Mesendoderm (in vitro differentiated cells): ENCODE results near the gene TTLL12.

ENCODE experiments used
- DNase-seq: peaks from one replicate; pipeline ENCODE4 v3.0.0; 2013
- H2AK5ac ChIP-seq: 2 replicates; pipeline ENCODE4 v1.6.1; 2013; ENCODE audit warnings: low read length, inconsistent platforms
- H2BK120ac ChIP-seq: 2 replicates; pipeline ENCODE4 v1.6.1; 2013; ENCODE audit warnings: low read depth, mild to moderate bottlenecking, low read length, moderate library complexity, mixed read lengths
- H2BK15ac ChIP-seq: replicated peaks from 2 replicates; pipeline ENCODE4 v1.6.1; 2013; ENCODE audit warnings: low read depth, mild to moderate bottlenecking, moderate library complexity
- H2BK5ac ChIP-seq: 2 replicates; pipeline ENCODE4 v1.6.1; 2013; ENCODE audit warnings: low read length, inconsistent platforms
- H3K18ac ChIP-seq: 2 replicates; pipeline ENCODE4 v1.6.1; 2013; ENCODE audit warnings: mild to moderate bottlenecking, low read length, mixed read lengths
- H3K23ac ChIP-seq: one replicate; pipeline ENCODE4 v1.6.1; 2013; ENCODE audit warnings: low read length
- H3K27ac ChIP-seq: 2 replicates; pipeline ENCODE4 v1.5.1; 2013; ENCODE audit warnings: low read depth, mild to moderate bottlenecking, inconsistent platforms, low read length, moderate library complexity
- H3K27me3 ChIP-seq: 2 replicates; pipeline ENCODE4 v1.6.1; 2013; ENCODE audit warnings: low read length, control low read depth, mild to moderate bottlenecking, inconsistent platforms; ENCODE audit not compliant: insufficient read depth, poor library complexity
- H3K36me3 ChIP-seq: 2 replicates; pipeline ENCODE4 v1.6.1; 2013; ENCODE audit warnings: low read length, inconsistent platforms; ENCODE audit not compliant: control insufficient read depth, insufficient read depth
- H3K4ac ChIP-seq: one replicate; pipeline ENCODE4 v1.6.1; 2013; ENCODE audit warnings: low read depth, mild to moderate bottlenecking, low read length, moderate library complexity
- H3K4me1 ChIP-seq: 2 replicates; pipeline ENCODE4 v1.6.1; 2013; ENCODE audit warnings: low read depth, low read length, inconsistent platforms; ENCODE audit not compliant: control insufficient read depth
- H3K4me2 ChIP-seq: 2 replicates; pipeline ENCODE4 v1.6.1; 2013; ENCODE audit warnings: low read length
- H3K4me3 ChIP-seq: 2 replicates; pipeline ENCODE4 v1.5.1; 2013; ENCODE audit warnings: mild to moderate bottlenecking, low read length
- H3K56ac ChIP-seq: one replicate; pipeline ENCODE4 v1.6.1; 2013; ENCODE audit warnings: low read length
- H3K79me1 ChIP-seq: 2 replicates; pipeline ENCODE4 v1.6.1; 2013; ENCODE audit warnings: low read length, inconsistent platforms
- H3K79me2 ChIP-seq: 2 replicates; pipeline ENCODE4 v1.6.1; 2013; ENCODE audit warnings: mild to moderate bottlenecking, low read length; ENCODE audit not compliant: control insufficient read depth, insufficient read depth
- H3K9ac ChIP-seq: 2 replicates; pipeline ENCODE4 v1.6.1; 2013; ENCODE audit warnings: low read length, inconsistent platforms
- H4K5ac ChIP-seq: one replicate; pipeline ENCODE4 v1.6.1; 2013; ENCODE audit warnings: low read length
- H4K8ac ChIP-seq: one replicate; pipeline ENCODE4 v1.6.1; 2013; ENCODE audit warnings: low read depth, mild to moderate bottlenecking, control low read depth, low read length, moderate library complexity
- whole genome bisulfite sequencing: extraction: QIAGEN DNeasy Blood & Tissue Kit; methylation state at CpG from one replicate; pipeline ENCODE4 v1.1.7; 2013; ENCODE audit warnings: low lambda C conversion rate, missing lambda C conversion rate; ENCODE audit not compliant: insufficient coverage; ENCODE audit errors: extremely low coverage; 5-methylcytosine and 5-hydroxymethylcytosine counted together

Gene TTLL12

DNA sequence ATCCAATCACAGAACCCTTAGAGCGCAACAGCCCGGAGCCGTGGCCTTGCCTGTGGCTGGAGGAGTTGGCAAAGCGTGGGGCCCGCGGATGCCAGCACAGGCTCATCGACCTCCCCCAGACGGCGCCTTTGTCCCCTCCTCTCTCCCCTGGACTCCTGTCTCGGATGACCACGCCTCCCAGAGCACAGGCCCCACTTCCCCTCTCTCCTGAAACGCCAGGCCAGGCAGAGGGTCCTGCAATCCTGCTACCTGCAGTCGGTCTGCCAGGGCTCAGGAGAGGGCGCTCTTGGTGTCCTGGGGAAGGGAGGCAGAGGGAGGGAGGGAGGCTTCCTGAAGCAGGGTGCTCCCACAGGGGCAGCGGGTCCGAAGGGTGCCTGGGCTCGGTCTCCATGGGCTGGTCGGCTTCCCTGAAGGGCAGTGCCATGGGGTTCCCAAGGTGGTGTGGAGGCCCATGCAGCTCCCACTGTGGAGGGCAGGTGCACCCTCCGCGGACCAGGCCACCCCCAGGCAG lies 16.6 kb upstream of the TTLL12 start:
- Histone ChIP-seq H4K8ac (no peak overlapping the region), H3K9ac (peak overlapping the region; percentile 36), H3K79me1 (no peaks in the 10 kb centered on the region), H3K4me2 (no peak overlapping the region), H2BK5ac (no peak overlapping the region), H3K4me1 (peaks cover 5% of the 10 kb centered on the region), H3K36me3 (no peaks in the 10 kb centered on the region), H2AK5ac (no peak overlapping the region), H3K23ac (no peak overlapping the region), H3K27ac (no peak overlapping the region), H2BK120ac (no peak overlapping the region), H4K5ac (no peak overlapping the region), H3K27me3 (no peaks in the 10 kb centered on the region), H3K4ac (no peak overlapping the region), H3K4me3 (no peak overlapping the region), H3K18ac (no peak overlapping the region), H2BK15ac (no peak overlapping the region), H3K56ac (peak overlapping the region; percentile 67), H3K79me2 (no peaks in the 10 kb centered on the region)
- peak; percentile 86 for DNase-seq
- no CpG with 5 or more reads among the region's 20 CpGs for WGBS

DNA sequence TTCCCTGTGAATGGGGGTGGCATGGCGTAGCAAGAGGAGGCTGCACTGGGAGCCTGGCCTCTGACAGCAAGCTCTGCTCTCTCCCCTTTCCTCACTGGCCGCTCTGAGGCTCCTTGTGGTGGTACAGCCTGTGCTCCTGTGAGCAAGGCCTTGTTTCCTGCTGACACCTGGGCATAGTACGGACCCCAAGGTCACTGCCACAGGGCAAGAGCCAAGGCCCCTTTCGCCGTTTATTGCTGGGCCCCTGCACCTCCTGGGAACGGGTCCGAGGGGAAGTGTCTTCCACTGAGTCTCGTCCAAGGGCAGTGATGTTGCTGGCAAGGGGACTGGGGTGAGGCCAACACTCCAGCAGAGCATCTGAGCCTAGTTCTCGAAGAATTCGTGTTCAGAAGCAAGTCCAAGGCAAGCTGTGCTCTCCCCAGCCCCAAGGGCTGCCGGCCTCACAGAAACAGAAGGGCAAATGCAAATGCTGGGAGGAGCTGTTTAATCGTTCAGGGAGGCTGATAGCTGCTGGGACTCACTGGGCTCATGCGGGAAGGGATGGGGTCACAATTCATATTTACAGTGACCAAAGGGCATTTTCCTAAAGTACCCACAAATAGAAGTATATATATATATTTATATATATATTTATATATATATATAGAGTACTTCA lies 15.9 kb upstream of the TTLL12 start:
- no peaks in the 10 kb centered on the region for H3K79me1 ChIP-seq
- no peak overlapping the region for H4K5ac ChIP-seq
- no peak overlapping the region for H3K18ac ChIP-seq
- H3K27ac ChIP-seq, result no peak overlapping the region
- no CpG with 5 or more reads among the region's 13 CpGs for WGBS
- no peak overlapping the region for H3K23ac ChIP-seq
- DNase-seq, result peak; percentile 49
- H3K4me1 ChIP-seq, result peaks cover 5% of the 10 kb centered on the region
- no peak overlapping the region for H2BK120ac ChIP-seq
- no peaks in the 10 kb centered on the region for H3K36me3 ChIP-seq
- no peak overlapping the region for H3K4ac ChIP-seq
- peak overlapping the region; percentile 78 for H3K56ac ChIP-seq
- H3K4me3 ChIP-seq, result no peak overlapping the region
- no peak overlapping the region for H2BK15ac ChIP-seq
- H2BK5ac ChIP-seq, result no peak overlapping the region
- H4K8ac ChIP-seq, result no peak overlapping the region
- no peak overlapping the region for H3K4me2 ChIP-seq
- peak overlapping the region; percentile 18 for H2AK5ac ChIP-seq
- H3K27me3 ChIP-seq, result no peaks in the 10 kb centered on the region
- no peaks in the 10 kb centered on the region for H3K79me2 ChIP-seq
- H3K9ac ChIP-seq, result peak overlapping the region; percentile 45

DNA sequence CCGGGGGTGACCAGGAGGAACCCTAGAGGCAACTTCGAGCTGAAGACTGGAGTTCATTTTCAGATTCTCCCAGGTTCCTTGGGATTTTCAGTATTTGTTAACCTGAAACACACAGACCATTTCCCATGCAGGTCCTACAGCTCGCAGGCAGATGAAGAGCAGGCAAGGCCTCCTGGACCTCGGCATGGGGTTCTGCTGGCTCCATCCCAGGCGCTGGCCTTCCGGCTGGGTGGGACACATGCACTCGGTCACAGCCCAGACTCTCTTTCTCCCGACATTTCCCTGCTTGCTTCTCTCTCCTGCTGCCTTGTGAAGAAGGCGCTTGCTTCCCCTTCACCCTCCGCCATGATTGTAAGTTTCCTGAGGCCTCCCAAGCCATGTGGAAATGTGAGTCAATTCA lies 15.4 kb upstream of the TTLL12 start:
- Histone ChIP-seq H2BK15ac (no peak overlapping the region), H3K9ac (peak overlapping the region; percentile 45), H3K4me3 (no peak overlapping the region), H3K56ac (peak overlapping the region; percentile 78), H3K23ac (no peak overlapping the region), H3K79me2 (no peaks in the 10 kb centered on the region), H3K79me1 (no peaks in the 10 kb centered on the region), H3K4me1 (peaks cover 5% of the 10 kb centered on the region), H3K27ac (no peak overlapping the region), H3K36me3 (no peaks in the 10 kb centered on the region), H4K8ac (no peak overlapping the region), H4K5ac (no peak overlapping the region), H3K18ac (no peak overlapping the region), H2AK5ac (no peak overlapping the region), H3K27me3 (no peaks in the 10 kb centered on the region), H3K4me2 (no peak overlapping the region), H2BK120ac (no peak overlapping the region), H2BK5ac (no peak overlapping the region), H3K4ac (no peak overlapping the region)
- no CpG with 5 or more reads among the region's 10 CpGs for WGBS
- no peak for DNase-seq

DNA sequence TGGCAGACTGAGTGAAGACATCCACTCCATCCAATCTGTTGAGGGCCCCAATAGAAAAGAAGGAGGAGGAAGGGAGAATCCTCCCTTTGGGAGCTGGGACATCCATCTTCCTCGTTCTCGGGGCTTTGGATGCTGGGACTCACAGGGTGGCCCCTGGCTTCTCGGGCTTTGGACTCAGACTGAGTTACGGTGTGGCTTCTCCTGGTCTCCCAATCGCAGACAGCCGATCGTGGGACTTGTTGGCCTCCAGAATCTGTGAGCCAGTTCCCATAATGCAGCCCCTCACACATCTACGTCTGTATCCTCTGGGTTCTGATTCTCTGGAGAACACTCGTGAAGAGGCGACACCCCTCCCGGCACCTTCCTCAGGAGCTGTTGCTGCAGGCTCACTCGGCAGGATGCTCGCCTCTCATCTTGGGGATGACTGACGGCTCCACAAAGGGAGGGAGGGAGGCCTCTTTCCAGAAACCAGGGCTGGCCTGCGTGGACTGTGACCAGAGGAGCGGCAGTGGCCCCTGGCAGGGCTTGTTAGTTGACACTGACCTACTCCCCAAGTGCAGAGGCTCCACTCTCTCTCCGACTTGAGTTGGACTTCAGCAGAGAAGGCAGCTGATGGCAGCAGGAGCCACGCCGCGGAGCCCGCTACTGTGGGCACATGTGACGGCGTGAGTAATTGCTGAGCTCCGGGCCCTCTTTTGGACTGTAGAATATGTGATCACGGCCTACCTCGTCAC lies 14.7 kb upstream of the TTLL12 start:
- Histone ChIP-seq H2BK120ac (no peak overlapping the region), H2AK5ac (no peak overlapping the region)
- WGBS, result no CpG with 5 or more reads among the region's 26 CpGs

DNA sequence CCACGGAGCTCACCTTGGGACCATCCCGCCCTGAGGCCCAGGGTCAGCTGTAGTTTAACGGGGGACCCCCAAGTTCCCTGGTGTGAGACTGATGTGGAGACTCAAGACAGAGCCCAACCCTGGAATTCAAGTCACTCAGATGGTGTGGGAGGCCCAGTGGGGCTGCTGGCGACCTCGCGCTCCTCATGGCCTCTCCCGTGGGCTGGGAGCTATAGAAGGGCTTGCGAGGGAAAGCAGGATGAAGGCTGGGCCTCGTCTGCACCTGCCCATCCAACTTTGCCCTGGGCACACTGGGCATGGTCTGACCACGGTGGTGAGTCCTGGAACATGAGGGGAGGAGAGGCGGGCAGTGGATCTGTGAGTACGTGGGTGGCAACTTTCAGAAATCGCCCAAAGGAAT lies 13.6 kb upstream of the TTLL12 start:
- no CpG with 5 or more reads among the region's 13 CpGs for WGBS
- H4K5ac ChIP-seq, result no peak overlapping the region

More for the DNA sequence above, 14.7 kb upstream of the TTLL12 start:
- H4K8ac ChIP-seq, result no peak overlapping the region
- no peak for DNase-seq
- H3K56ac ChIP-seq, result no peak overlapping the region
- H2BK5ac ChIP-seq, result no peak overlapping the region
- H2BK15ac ChIP-seq, result no peak overlapping the region
- no peak overlapping the region for H3K18ac ChIP-seq
- no peaks in the 10 kb centered on the region for H3K27me3 ChIP-seq
- H3K4me2 ChIP-seq, result no peak overlapping the region
- H3K27ac ChIP-seq, result no peak overlapping the region
- H3K23ac ChIP-seq, result no peak overlapping the region
- no peak overlapping the region for H3K4ac ChIP-seq
- no peak overlapping the region for H4K5ac ChIP-seq
- H3K36me3 ChIP-seq, result no peaks in the 10 kb centered on the region
- H3K4me3 ChIP-seq, result no peak overlapping the region
- H3K4me1 ChIP-seq, result peaks cover 5% of the 10 kb centered on the region
- no peaks in the 10 kb centered on the region for H3K79me2 ChIP-seq
- no peaks in the 10 kb centered on the region for H3K79me1 ChIP-seq
- H3K9ac ChIP-seq, result no peak overlapping the region

More for the DNA sequence above, 13.6 kb upstream of the TTLL12 start:
- Histone ChIP-seq H3K4ac (no peak overlapping the region), H3K27me3 (no peaks in the 10 kb centered on the region), H3K4me3 (no peak overlapping the region), H2BK15ac (no peak overlapping the region), H3K56ac (no peak overlapping the region), H3K23ac (no peak overlapping the region), H3K18ac (no peak overlapping the region), H3K27ac (no peak overlapping the region), H4K8ac (no peak overlapping the region), H3K79me1 (no peaks in the 10 kb centered on the region), H3K36me3 (no peaks in the 10 kb centered on the region), H2BK120ac (no peak overlapping the region), H2AK5ac (no peak overlapping the region), H2BK5ac (no peak overlapping the region), H3K4me2 (no peak overlapping the region), H3K9ac (no peak overlapping the region), H3K4me1 (peaks cover 5% of the 10 kb centered on the region), H3K79me2 (no peaks in the 10 kb centered on the region)
- DNase-seq, result no peak
